ENCODE results near the gene TXNRD1.
"Not testable (repeated sequence)": the region's sequence is repeated elsewhere in the genome, so short reads cannot be mapped to it uniquely, and the experiment has no call there.

TXNRD1 gene

DNA sequence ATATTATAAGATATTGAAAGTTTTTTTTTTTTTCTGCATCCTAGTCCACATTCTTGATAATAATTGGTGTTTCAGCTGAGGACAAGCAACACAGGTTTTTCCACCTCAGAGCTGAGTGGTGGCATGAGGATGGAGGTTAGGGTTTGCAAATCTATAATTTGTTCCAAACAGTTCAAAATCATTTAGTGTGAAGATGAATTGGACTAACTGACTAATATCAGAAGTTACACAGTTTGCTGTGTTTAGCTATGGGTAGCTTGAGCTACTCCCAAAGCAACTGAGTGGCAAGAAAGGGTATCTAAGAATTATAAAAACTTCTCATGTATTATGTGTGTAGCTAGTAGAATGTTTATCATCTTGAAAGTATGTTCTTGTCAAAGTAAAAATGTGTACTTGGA is 105.0 kb downstream of the TXNRD1 start:
- DNase-seq (ENCODE audit: low read depth in 2 of 3, low spot score in 2 of 3), result no peak

GRCh38 chr12:104321949-104322348 is 106.4 kb downstream of the TXNRD1 start:
- DNase-seq (ENCODE audit: low read depth in 2 of 3, low spot score in 2 of 3), result no peak

- DNase-seq (ENCODE audit: low read depth in 2 of 3, low spot score in 2 of 3), result not testable (repeated sequence)
Observed at GRCh38 chr12:104322533-104322932, 107.0 kb downstream of the TXNRD1 start.

GRCh38 chr12:104323899-104324298 is 108.3 kb downstream of the TXNRD1 start:
- no peak for DNase-seq (ENCODE audit: low read depth in 2 of 3, low spot score in 2 of 3)

- DNase-seq (ENCODE audit: low read depth in 2 of 3, low spot score in 2 of 3), result not testable (repeated sequence)
Observed at GRCh38 chr12:104328278-104328677, 112.7 kb downstream of the TXNRD1 start.

GRCh38 chr12:104328790-104329189 is 113.2 kb downstream of the TXNRD1 start:
- no peak for DNase-seq (ENCODE audit: low read depth in 2 of 3, low spot score in 2 of 3)

DNA sequence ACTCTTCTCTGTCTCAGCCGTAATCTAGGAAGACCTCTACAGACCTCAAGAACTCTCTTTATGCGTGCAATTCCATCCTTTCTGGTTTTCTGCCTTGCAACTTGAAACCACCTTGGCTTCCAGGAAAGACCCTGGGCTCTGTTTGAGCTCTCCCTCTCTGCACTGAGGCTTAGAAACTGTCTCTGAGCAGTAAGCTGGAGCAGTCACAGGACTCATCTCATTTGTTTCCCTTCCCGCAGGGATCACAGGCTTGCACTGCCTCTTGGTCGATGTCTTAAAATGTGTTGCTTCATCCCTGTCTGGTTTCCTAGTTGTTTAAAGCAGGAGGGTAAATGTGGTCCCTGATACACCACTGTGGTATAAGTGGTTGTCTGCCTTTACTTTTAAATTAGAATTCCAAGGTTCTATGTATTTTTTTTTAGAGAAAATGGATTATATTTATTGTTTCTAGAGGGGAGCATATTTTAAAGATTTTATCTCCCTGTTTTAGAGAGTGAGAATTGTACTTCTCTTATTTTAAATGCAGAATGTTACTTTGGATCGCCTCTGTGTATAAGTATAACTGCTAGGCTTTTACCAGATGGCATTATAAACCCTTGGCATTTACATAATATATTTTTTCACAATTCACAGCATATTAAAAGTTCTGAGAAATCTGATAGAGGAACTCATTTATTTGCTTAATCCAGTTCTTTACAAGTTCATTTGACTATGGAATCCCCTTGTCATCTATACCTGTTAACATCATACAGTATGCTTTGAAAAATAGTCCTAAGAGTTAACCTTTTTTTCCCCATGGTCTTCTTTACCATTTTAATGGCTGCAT is 114.3 kb downstream of the TXNRD1 start:
- no peak for DNase-seq (ENCODE audit: low read depth in 2 of 3, low spot score in 2 of 3)

- no peak for DNase-seq (ENCODE audit: low read depth in 2 of 3, low spot score in 2 of 3)
Observed at GRCh38 chr12:104331376-104331775, 115.8 kb downstream of the TXNRD1 start.

DNA sequence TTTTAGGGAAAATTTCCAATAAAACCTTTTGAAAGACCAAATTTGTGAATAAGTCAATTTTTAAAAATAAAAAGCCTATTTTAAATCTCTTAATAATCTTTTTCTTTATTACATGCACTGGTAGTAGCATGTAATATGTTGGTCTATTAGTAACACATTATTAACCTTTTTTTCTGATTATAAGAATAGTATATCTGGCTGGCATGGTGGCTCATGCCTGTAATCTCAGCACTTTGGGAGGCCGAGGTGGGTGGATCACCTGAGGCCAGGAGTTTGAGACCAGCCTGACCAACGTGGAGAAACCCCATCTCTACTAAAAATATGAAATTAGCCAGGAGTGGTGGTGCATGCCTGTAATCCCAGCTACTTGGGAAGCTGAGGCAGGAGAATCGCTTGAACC is 116.7 kb downstream of the TXNRD1 start:
- not testable (repeated sequence) for DNase-seq (ENCODE audit: low read depth in 2 of 3, low spot score in 2 of 3)

GRCh38 chr12:104333692-104334255 is 118.2 kb downstream of the TXNRD1 start:
- DNase-seq (ENCODE audit: low read depth in 2 of 3, low spot score in 2 of 3), result no peak

GRCh38 chr12:104334581-104334980 is 119.0 kb downstream of the TXNRD1 start:
- DNase-seq (ENCODE audit: low read depth in 2 of 3, low spot score in 2 of 3), result no peak

DNA sequence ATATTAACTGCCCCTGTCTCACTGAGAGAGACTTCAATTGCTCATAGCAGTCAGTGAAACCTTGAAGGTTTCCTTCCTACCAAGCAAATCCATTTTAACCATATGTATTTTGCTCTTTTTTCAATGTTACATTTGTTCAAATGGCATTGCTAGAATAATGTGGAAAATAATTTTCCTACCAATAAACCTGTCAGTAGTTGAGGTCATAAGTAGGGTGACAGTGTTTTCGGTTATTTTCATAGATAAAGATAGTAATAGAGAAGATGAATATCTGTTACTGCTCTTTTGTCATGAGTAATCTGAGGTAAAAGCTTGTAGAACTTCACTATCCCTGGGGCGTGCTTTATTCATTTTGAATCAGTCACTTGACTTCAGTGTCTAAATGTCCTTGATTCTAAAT is 120.5 kb downstream of the TXNRD1 start:
- no peak for DNase-seq (ENCODE audit: low read depth in 2 of 3, low spot score in 2 of 3)

- no peak for DNase-seq (ENCODE audit: low read depth in 2 of 3, low spot score in 2 of 3)
Observed at GRCh38 chr12:104337030-104337558, 121.5 kb downstream of the TXNRD1 start.

GRCh38 chr12:104339663-104340062 is 124.1 kb downstream of the TXNRD1 start:
- DNase-seq (ENCODE audit: low read depth in 2 of 3, low spot score in 2 of 3), result no peak

GRCh38 chr12:104340177-104340576 is 124.6 kb downstream of the TXNRD1 start:
- DNase-seq (ENCODE audit: low read depth in 2 of 3, low spot score in 2 of 3), result no peak

DNA sequence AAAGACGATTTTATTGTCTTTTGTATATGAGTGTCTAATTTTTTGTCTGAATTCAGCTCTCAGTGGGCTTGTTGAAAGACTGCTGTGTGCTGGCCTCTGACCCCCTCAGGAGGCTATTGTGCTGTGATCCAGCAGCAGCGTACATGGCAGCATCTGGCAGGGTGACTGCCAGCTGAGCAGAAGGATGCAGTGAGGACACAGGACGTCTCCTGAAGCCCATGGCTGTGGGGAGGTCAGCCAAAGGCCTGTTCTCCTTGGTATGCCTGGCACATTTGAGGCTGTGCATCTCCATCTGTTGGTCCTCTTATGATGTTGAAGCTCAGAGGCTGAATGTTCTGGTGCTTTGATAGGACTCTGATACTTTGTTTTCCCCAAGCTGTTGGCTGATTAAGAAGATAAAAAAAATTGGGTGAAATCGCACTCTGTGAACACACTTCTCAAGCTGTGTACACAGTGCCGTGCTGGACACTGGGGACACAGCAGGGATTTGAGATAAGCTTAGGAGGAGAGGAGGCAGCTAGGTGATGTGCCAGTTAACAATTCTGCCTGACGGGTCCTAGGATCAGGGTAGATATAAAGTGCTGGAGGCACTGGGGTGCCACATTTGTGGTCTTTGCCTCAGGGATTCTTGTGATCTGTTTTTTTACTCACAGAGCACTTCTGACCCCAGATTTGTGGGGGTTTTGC is 125.5 kb downstream of the TXNRD1 start:
- DNase-seq (ENCODE audit: low read depth in 2 of 3, low spot score in 2 of 3), result no peak

DNA sequence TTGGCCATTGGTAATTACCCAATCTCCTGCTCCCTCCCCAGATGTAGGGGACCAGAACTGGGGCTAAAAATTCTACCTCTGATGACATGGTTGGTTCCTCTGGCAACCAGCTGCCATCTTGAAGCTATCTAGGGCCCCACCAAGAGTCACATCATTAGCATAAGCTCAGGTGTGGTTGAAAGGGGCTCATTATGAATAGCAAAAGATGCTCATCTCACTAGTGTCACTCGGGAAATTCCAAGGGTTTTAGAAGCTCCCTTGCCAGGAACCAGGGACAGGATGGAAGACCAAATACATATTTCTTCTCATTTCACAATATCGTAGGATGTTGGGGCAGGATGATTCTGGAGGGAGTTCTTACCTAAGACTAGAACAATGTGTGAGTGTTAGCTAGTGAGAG is 126.6 kb downstream of the TXNRD1 start:
- no peak for DNase-seq (ENCODE audit: low read depth in 2 of 3, low spot score in 2 of 3)

DNA sequence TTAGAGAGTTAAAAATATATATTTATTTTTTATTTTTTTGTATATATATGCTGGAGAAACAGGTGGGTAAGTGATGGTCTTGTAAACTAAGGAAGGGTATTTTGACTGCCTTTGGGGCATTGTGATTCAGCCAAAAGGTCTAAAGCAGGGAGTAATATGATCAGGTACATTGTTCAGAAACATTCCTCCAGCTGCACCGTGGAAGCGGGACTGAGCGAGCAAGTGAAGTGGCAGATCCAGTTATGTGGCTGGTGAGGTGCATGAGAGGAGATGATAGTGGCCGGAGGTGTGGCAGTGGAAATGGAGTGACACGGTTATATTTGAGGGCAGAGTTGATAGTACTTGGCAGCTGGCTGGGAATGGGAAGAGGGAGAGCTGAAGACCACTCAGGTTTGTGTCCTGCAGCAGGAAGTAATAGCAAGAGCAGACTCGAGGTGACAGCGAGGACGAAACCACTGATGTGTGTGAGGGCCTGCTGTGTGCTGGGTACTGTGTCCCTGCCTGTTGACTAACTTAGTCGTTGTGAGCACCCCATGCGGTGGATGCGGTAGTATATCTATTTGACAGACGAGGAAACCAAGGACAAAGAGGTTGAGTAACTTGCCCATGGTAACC is 127.2 kb downstream of the TXNRD1 start:
- DNase-seq (ENCODE audit: low read depth in 2 of 3, low spot score in 2 of 3), result no peak

DNA sequence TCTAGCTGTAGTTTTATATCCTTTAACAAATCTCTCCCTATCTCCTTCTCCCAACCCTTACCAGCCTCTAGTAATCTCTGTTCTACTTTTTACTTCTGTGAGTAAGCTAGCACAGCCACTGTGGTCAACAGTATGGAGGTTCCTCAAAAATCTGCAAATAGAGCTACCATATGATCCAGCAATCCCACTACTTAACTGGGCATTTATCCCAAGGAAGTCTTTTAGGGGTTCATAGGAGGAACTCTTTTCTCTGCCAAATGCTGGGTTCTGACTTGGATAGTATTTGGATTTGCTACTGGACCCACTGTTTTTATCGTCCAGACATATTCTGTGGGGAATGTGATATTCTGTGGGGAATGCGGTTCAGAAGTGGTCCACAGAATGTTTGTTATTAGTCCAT is 129.1 kb downstream of the TXNRD1 start:
- DNase-seq (ENCODE audit: low read depth in 2 of 3, low spot score in 2 of 3), result no peak

GRCh38 chr12:104345234-104346066 is 129.9 kb downstream of the TXNRD1 start:
- no peak for DNase-seq (ENCODE audit: low read depth in 2 of 3, low spot score in 2 of 3)

Measured in activated CD8-positive, alpha-beta memory T cell treated with anti-CD3 and anti-CD28 coated beads for 48 hours (primary cell).